Endothelial cell (in vitro differentiated cells): Measurements from ENCODE around the gene HOXD4. TPM values are rescaled to one million over a fixed set of nuclear protein-coding genes. Genes with fewer than 3 reads are reported as not detected.

ENCODE experiments used
- DNase-seq: peaks from one replicate; pipeline ENCODE4 v3.0.0; 2021; ENCODE audit warnings: low spot score
- H3K27ac Mint-ChIP-seq: one replicate; pipeline ENCODE4 v1.8.0; 2021; ENCODE audit warnings: mixed read lengths, inconsistent platforms; ENCODE audit not compliant: unreplicated experiment
- H3K27me3 Mint-ChIP-seq: one replicate; pipeline ENCODE4 v1.8.0; 2021; ENCODE audit warnings: mild to moderate bottlenecking, moderate library complexity, mixed read lengths, inconsistent platforms; ENCODE audit not compliant: unreplicated experiment
- H3K36me3 Mint-ChIP-seq: one replicate; pipeline ENCODE4 v1.8.0; 2021; ENCODE audit warnings: mild to moderate bottlenecking, low read depth, mixed read lengths, inconsistent platforms; ENCODE audit not compliant: unreplicated experiment
- H3K4me1 Mint-ChIP-seq: one replicate; pipeline ENCODE4 v1.8.0; 2021; ENCODE audit warnings: mild to moderate bottlenecking, mixed read lengths, inconsistent platforms; ENCODE audit not compliant: unreplicated experiment
- H3K4me3 Mint-ChIP-seq: one replicate; pipeline ENCODE4 v1.8.0; 2021; ENCODE audit warnings: mild to moderate bottlenecking, mixed read lengths, inconsistent platforms; ENCODE audit not compliant: unreplicated experiment
- H3K9me3 Mint-ChIP-seq: one replicate; pipeline ENCODE4 v1.8.0; 2021; ENCODE audit warnings: mixed read lengths, inconsistent platforms; ENCODE audit not compliant: unreplicated experiment
- total RNA-seq: library from RNA; stranded (reverse); fragmentation: NEBNext Ultra II Directional; extraction: Animal tissue kit (Norgen Biotek cat#: 25700); gene quantifications from one replicate; pipeline ENCODE4 v1.2.1, GENCODE V29; 2021; ENCODE audit not compliant: unreplicated experiment
- TF ChIP-seq, protein P1 (sequence below): fragments of 200-600 bp; sonication (generic); IDR thresholded peaks from one replicate; pipeline ENCODE4 v1.5.0; 2021; ENCODE audit warnings: antibody characterized with exemption; ENCODE audit not compliant: unreplicated experiment

HOXD4 gene
- total RNA-seq, 1 donor from 2014 or later: 3.5 TPM

GRCh38 chr2:176122052-176122682 lies 29.2 kb upstream of the HOXD4 start:
- Mint-ChIP-seq H3K36me3 (no peaks in the 10 kb centered on the region), H3K4me1 (peaks cover 17% of the 10 kb centered on the region), H3K27me3 (peaks cover 51% of the 10 kb centered on the region), H3K9me3 (no peaks in the 10 kb centered on the region), H3K4me3 (peak overlapping the region; percentile 80), H3K27ac (no peak overlapping the region)
- no peak for DNase-seq
- TF ChIP-seq, protein P1, sequence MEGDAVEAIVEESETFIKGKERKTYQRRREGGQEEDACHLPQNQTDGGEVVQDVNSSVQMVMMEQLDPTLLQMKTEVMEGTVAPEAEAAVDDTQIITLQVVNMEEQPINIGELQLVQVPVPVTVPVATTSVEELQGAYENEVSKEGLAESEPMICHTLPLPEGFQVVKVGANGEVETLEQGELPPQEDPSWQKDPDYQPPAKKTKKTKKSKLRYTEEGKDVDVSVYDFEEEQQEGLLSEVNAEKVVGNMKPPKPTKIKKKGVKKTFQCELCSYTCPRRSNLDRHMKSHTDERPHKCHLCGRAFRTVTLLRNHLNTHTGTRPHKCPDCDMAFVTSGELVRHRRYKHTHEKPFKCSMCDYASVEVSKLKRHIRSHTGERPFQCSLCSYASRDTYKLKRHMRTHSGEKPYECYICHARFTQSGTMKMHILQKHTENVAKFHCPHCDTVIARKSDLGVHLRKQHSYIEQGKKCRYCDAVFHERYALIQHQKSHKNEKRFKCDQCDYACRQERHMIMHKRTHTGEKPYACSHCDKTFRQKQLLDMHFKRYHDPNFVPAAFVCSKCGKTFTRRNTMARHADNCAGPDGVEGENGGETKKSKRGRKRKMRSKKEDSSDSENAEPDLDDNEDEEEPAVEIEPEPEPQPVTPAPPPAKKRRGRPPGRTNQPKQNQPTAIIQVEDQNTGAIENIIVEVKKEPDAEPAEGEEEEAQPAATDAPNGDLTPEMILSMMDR: no peak

GRCh38 chr2:176122683-176123410 lies 28.5 kb upstream of the HOXD4 start, which contains the start of gene HOXD9:
Gene HOXD9 (plus strand): TSS chr2:176122719. CDS start chr2:176122769, 50 bp downstream.
- H3K9me3 Mint-ChIP-seq: no peaks in the 10 kb centered on the region
- TF ChIP-seq, protein P1: no peak
- peaks cover 51% of the 10 kb centered on the region for H3K27me3 Mint-ChIP-seq
- peak; percentile 67 for DNase-seq
- peak within 1 kb of the TSS; percentile 80 for H3K4me3 Mint-ChIP-seq
- H3K36me3 Mint-ChIP-seq: no peaks in the 10 kb centered on the region
- H3K4me1 Mint-ChIP-seq: peaks cover 16% of the 10 kb centered on the region
- no peak within 1 kb of the TSS for H3K27ac Mint-ChIP-seq

DNA sequence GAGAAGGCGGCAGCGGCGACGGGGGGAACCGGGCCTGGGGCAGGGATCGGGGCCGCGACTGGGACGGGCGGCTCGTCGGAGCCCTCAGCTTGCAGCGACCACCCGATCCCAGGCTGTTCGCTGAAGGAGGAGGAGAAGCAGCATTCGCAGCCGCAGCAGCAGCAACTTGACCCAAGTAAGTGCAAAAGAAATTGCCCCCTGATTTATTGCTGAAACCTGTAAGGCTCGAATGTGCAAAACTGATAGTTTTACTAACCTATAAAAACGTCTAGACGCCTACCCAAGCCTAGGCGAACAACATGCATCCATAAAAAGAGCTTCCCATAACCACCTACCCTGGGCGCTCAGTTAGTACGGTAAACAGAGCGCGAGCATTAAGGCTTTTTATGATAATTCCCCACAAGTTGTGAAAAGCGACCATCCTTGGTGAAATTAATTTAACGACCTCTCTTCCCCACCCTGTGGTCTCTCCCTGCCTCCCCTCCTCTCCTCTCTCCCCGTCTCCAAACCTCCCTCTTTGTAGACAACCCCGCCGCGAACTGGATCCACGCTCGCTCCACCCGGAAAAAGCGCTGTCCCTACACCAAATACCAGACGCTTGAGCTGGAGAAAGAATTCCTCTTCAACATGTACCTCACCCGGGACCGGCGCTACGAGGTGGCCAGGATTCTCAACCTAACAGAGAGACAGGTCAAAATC lies 27.8 kb upstream of the HOXD4 start:
- Mint-ChIP-seq H3K9me3 (no peaks in the 10 kb centered on the region), H3K27me3 (peaks cover 51% of the 10 kb centered on the region), H3K27ac (no peak overlapping the region), H3K4me3 (peak overlapping the region; percentile 76), H3K36me3 (no peaks in the 10 kb centered on the region), H3K4me1 (peaks cover 22% of the 10 kb centered on the region)
- DNase-seq: no peak
- TF ChIP-seq, protein P1: no peak

GRCh38 chr2:176124110-176124946 lies 27.0 kb upstream of the HOXD4 start:
- Mint-ChIP-seq H3K4me1 (peaks cover 24% of the 10 kb centered on the region), H3K27me3 (peaks cover 49% of the 10 kb centered on the region), H3K27ac (no peak overlapping the region), H3K4me3 (peak overlapping the region; percentile 76), H3K9me3 (no peaks in the 10 kb centered on the region), H3K36me3 (no peaks in the 10 kb centered on the region)
- DNase-seq: no peak
- TF ChIP-seq, protein P1: no peak
